ENCODE results near the gene TP53RK.

GRCh38 chr20:46688151-46689081, 828 bp downstream of the TP53RK start:
- TF ChIP-seq, protein P1, sequence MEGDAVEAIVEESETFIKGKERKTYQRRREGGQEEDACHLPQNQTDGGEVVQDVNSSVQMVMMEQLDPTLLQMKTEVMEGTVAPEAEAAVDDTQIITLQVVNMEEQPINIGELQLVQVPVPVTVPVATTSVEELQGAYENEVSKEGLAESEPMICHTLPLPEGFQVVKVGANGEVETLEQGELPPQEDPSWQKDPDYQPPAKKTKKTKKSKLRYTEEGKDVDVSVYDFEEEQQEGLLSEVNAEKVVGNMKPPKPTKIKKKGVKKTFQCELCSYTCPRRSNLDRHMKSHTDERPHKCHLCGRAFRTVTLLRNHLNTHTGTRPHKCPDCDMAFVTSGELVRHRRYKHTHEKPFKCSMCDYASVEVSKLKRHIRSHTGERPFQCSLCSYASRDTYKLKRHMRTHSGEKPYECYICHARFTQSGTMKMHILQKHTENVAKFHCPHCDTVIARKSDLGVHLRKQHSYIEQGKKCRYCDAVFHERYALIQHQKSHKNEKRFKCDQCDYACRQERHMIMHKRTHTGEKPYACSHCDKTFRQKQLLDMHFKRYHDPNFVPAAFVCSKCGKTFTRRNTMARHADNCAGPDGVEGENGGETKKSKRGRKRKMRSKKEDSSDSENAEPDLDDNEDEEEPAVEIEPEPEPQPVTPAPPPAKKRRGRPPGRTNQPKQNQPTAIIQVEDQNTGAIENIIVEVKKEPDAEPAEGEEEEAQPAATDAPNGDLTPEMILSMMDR (tag by site-specific recombination; IDR thresholded peaks at IDR 0.05): no peak
- TF ChIP-seq, protein P2, sequence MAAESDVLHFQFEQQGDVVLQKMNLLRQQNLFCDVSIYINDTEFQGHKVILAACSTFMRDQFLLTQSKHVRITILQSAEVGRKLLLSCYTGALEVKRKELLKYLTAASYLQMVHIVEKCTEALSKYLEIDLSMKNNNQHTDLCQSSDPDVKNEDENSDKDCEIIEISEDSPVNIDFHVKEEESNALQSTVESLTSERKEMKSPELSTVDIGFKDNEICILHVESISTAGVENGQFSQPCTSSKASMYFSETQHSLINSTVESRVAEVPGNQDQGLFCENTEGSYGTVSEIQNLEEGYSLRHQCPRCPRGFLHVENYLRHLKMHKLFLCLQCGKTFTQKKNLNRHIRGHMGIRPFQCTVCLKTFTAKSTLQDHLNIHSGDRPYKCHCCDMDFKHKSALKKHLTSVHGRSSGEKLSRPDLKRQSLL (tag by site-specific recombination; IDR thresholded peaks at IDR 0.05): no peak
- TF ChIP-seq, protein P3, sequence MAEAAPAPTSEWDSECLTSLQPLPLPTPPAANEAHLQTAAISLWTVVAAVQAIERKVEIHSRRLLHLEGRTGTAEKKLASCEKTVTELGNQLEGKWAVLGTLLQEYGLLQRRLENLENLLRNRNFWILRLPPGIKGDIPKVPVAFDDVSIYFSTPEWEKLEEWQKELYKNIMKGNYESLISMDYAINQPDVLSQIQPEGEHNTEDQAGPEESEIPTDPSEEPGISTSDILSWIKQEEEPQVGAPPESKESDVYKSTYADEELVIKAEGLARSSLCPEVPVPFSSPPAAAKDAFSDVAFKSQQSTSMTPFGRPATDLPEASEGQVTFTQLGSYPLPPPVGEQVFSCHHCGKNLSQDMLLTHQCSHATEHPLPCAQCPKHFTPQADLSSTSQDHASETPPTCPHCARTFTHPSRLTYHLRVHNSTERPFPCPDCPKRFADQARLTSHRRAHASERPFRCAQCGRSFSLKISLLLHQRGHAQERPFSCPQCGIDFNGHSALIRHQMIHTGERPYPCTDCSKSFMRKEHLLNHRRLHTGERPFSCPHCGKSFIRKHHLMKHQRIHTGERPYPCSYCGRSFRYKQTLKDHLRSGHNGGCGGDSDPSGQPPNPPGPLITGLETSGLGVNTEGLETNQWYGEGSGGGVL (tag by site-specific recombination; IDR thresholded peaks at IDR 0.05): no peak
- TF ChIP-seq, protein P4, sequence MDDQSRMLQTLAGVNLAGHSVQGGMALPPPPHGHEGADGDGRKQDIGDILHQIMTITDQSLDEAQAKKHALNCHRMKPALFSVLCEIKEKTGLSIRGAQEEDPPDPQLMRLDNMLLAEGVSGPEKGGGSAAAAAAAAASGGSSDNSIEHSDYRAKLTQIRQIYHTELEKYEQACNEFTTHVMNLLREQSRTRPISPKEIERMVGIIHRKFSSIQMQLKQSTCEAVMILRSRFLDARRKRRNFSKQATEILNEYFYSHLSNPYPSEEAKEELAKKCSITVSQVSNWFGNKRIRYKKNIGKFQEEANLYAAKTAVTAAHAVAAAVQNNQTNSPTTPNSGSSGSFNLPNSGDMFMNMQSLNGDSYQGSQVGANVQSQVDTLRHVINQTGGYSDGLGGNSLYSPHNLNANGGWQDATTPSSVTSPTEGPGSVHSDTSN (CRISPR knock-in tag; IDR thresholded peaks at IDR 0.05): no peak
- TF ChIP-seq ZNF747 (tag by site-specific recombination; IDR thresholded peaks at IDR 0.05) (no peak), ZBTB7A (tag by site-specific recombination; IDR thresholded peaks at IDR 0.05; ENCODE audit: low read depth) (no peak), KLF16 (tag by site-specific recombination; IDR thresholded peaks at IDR 0.05) (no peak), MYNN (tag by site-specific recombination; IDR thresholded peaks at IDR 0.05; ENCODE audit: borderline replicate concordance) (no peak), ZNF274 (IDR thresholded peaks at IDR 0.05; ENCODE audit: low read length) (no peak), ZNF274 (tag by site-specific recombination; IDR thresholded peaks at IDR 0.05; ENCODE audit: borderline replicate concordance) (no peak), ZSCAN18 (tag by site-specific recombination; IDR thresholded peaks at IDR 0.05) (no peak), ZFP41 (tag by site-specific recombination; IDR thresholded peaks at IDR 0.05; ENCODE audit: borderline replicate concordance) (no peak)
